ENCODE measurements around the gene C1GALT1.
"Not testable (repeated sequence)": the region's sequence is repeated elsewhere in the genome, so short reads cannot be mapped to it uniquely, and the experiment has no call there.

The C1GALT1 gene

DNA sequence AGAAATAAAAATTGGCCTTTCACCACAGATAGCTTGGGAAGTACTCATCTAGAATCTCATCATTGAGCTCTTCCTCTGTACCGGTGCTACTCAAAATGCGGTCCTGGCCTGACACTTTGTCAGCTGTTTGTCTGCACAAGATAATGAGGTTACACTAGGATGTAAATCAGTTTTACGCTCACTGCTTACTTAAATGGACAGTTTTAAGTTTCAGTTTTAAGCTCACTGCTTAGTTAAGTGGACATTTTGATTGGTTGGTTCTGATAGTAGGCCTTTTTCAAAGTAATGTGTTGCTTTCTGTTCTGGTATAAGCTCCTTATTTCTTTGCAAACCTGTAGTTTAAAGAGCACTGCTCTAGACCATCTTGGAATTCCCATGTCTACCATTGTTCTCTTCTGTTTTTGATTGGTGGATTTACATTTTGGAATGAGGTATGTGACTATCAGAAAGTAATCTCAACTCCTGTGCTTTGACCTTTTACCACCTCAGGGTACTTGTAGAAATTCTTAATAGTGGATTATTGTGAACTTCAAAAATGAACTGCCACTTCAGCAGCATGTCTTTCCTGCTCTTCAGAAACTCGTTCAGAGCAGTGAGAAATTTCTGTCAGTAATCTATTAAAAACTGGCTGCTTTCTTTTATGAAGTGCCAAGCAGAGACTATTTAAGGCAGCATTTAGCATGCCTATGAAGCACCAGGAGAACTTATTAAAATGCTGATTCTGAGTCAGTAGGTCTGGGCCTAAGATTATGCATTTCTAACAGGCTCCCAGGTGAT lies 55.0 kb downstream of the C1GALT1 start:
- no peak for DNase-seq (ENCODE audit: low read depth in 2 of 2)

- no peak for DNase-seq (ENCODE audit: low read depth in 2 of 2)
These were observed 55.6 kb downstream of the C1GALT1 start for GRCh38 chr7:7237978-7238267.

GRCh38 chr7:7239346-7239745 lies 57.0 kb downstream of the C1GALT1 start:
- DNase-seq (ENCODE audit: low read depth in 2 of 2) = no peak

DNA sequence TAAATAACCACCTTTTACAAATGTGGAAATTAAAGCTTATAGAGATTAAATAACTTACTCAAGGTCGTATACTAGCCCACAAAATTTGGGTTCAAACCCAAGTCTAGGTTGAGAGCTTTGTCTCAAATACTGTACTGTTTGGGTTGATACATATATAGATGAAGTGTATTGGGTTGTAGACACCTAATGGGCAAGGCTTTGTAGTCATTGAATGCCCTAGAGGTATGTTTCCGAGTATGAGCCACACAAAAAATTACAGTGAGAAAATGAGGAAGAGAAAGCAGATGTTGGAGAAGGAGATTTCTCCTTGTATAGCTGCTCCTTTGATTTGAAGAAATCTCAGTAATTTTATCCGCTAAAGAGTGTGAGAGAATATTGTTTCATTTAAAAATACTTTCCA lies 60.6 kb downstream of the C1GALT1 start:
- no peak for DNase-seq (ENCODE audit: low read depth in 2 of 2)

GRCh38 chr7:7245233-7245632 lies 62.9 kb downstream of the C1GALT1 start:
- not testable (repeated sequence) for DNase-seq (ENCODE audit: low read depth in 2 of 2)

GRCh38 chr7:7246223-7246622 lies 63.9 kb downstream of the C1GALT1 start:
- DNase-seq (ENCODE audit: low read depth in 2 of 2) = no peak

DNA sequence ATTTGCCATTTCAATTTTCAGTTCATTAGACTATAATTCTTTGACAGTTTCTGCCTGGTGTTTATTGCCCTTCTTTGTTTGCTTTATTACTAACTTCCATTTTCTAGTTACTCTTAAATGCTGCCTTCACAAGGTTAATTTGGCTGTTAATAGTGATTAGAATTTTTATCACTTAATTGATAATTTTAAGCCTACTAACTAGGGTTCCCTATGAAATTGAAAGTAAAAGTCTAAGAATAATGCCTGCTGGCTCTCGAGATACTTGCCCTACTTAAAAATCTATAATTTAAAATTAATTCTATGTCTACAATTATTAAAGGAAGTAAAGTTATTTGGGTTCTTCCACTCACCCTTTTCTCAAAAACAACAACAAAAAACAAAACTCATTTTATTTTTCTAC lies 65.3 kb downstream of the C1GALT1 start:
- no peak for DNase-seq (ENCODE audit: low read depth in 2 of 2)

DNA sequence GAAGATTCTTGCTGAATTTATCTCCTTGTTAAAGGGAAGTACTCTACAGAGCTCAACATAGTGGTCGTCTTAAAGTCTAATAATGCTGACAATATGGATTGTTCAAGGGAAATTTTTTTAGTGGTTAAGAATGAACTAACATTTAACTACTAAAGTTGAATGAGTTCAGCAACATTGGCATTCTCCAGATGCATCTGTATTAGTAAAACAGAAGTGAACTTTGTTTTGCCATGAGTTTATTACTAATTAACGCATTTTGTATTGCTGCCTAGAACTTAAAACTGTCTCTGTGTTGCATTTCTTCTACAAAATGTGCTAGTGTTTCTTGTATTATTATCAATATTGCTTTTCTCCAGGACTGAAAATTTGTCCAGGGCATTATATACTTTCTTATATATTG lies 67.5 kb downstream of the C1GALT1 start:
- no peak for DNase-seq (ENCODE audit: low read depth in 2 of 2)

GRCh38 chr7:7251742-7252141 lies 69.4 kb downstream of the C1GALT1 start:
- DNase-seq (ENCODE audit: low read depth in 2 of 2) = no peak

GRCh38 chr7:7254319-7254718 lies 72.0 kb downstream of the C1GALT1 start:
- DNase-seq (ENCODE audit: low read depth in 2 of 2) = no peak

GRCh38 chr7:7254908-7255307 lies 72.6 kb downstream of the C1GALT1 start:
- no peak for DNase-seq (ENCODE audit: low read depth in 2 of 2)

DNA sequence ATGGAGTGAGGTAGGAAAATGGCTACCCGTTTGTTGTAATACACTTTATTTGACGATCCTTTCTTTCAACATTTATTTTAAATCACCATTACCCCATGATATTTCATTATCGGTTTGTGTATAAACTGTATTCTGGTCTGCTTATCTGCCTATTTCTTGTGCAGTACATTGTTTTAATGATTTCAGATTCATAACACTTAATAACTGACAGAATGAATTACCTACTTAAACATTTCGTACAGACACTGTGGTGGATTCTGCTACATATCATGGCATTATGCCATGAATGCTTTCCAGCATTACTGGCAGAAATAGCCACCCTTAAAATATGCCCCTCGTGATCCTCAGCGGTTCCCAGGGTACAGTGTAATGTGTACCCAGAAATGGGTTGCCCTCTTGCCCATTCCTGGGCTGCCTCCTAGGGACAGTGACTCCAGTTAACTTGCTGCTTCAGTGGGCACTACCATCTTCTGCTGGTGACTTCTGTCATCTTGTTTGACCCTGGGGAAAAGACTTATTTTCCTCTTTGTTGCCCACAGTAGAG lies 74.5 kb downstream of the C1GALT1 start:
- no peak for DNase-seq (ENCODE audit: low read depth in 2 of 2)

DNA sequence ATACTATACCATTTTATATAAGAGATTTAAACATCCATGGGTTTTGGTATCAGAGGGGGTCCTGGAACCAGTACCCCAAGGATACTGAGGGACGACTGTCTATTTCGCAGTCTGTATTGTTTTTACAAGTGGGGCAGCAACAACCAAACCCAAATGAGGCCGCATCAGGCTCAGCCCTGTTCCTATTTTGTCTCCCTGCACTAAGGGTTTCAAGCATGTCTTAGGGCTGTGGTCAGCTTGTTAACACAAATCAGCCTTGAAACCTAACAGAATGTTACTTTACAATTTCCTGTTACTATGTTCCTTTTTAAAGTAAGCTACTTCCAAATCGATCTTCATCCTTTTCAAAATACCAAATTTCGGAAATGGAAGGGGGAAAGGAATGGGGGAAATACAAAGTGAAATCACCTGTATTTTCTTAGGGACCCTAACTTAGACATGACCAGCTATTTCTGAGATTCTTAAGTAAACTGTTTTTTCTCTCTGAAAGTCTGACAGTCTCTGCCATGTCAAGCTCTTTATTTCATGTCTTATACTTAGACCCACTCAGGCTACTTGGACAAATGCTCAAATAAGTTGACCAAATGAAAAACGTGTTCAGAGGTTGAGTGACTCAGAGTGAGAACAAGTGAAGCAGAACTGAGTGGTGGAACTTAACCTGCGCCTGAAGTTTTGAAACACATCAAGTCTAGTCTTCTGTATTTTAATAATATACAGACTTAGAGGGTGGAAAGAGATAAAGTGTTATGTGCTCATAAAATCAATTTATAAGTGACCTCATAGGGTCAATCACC lies 75.8 kb downstream of the C1GALT1 start:
- no peak for DNase-seq (ENCODE audit: low read depth in 2 of 2)

GRCh38 chr7:7261863-7262262 lies 79.5 kb downstream of the C1GALT1 start:
- no peak for DNase-seq (ENCODE audit: low read depth in 2 of 2)

- DNase-seq (ENCODE audit: low read depth in 2 of 2) = no peak
These were observed 81.2 kb downstream of the C1GALT1 start for GRCh38 chr7:7263297-7264230.

- no peak for DNase-seq (ENCODE audit: low read depth in 2 of 2)
These were observed 82.1 kb downstream of the C1GALT1 start for GRCh38 chr7:7264306-7265040.

DNA sequence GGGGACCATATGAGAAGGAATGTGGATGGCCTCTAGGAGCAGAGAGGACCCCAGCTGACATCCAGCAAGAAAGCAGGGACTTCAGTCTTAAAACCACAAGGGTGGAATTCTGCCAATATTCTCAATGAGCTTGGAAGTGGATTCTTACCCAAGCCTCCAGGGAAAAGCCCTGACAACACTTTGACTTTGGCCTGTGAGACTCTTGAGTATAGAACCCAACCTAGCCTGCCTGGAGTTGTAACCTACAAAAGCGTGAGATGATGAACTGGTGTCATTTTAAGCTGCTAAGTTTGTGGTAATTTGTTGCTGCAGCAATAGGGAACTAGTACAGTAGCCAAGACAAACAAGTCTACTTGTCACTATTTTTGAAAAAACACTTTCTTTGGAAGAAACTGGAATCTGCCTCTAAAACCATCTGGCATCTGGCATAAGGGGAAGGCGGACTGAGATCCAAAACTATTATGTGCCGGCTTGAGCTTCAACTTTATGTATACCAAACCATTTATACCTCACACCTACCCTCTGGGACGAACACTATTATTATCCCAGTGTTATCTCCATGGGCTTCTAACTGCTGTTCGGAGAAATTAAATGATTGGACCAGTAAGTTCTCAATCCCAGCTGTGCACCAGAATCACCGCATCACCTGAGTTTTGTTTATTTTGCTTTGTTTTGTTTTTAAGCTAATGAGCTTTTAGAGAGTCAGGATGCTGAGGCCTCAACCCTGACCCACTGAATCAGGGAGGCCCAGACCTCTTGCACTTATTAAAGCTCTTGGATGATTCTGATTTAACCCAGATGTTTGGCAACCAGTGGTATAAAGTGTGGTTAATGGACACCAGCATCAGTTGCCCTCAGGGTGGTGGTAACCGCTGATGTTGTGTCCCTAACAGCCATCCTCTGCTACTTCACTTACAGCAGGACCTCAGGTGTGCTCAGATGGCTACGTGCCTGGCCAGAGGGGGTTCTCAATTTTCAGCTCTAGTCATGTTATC lies 83.0 kb downstream of the C1GALT1 start:
- DNase-seq (ENCODE audit: low read depth in 2 of 2) = no peak

DNA sequence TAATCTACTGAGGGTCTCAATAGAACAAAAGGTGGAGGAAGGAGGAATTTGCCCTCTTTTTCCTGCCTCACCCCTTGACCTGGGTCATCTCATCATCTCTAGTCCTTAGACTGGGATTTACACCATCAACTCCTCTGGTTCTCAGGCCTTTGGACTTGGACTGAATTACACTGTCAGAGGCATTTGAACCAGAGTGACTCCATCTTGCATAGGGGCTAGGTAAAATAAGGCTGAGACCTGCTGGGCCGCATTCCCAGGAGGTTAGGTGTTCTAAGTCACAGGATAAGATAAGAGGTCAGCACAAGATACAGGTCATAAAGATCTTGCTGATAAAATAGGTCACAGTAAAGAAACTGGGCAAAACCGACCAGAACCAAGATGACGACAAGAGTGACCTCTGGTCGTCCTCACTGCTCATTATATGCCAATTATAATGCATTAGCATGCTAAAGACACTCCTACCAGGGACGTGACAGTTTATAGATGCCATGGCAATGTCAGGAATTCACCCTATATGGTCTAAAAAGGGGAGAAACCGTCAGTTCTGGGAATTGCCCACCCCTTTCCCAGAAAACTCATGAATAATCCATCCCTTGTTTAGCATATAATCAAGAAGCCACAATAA lies 84.0 kb downstream of the C1GALT1 start:
- no peak for DNase-seq (ENCODE audit: low read depth in 2 of 2)

GRCh38 chr7:7271094-7271874 lies 88.9 kb downstream of the C1GALT1 start:
- no peak for DNase-seq (ENCODE audit: low read depth in 2 of 2)

All from stimulated activated CD4-positive, alpha-beta T cell treated with anti-CD3 and anti-CD28 coated beads, Interleukin-12 subunit alpha, Interleukin-12 subunit beta, amount 100 ng/mL, for 24 hours (primary cell).